ENCODE measurements around the gene TMC3. TPM values are rescaled to one million over a fixed set of nuclear protein-coding genes. Genes with fewer than 3 reads are reported as not detected.

Gene TMC3
- total and polyA plus RNA-seq, 2 of the 13 experiments (the other 11 are each of a cell fraction or from before 2014, with no cell fraction given) = not detected

GRCh38 chr15:81323944-81324881, 49.8 kb downstream of the TMC3 start, which contains the start of gene STARD5 (continued):
- TF ChIP-seq ZBTB4 (CRISPR knock-in tag; IDR thresholded peaks at IDR 0.05; ENCODE audit: borderline replicate concordance) = no peak
- no peak for TF ChIP-seq CC2D1A (CRISPR knock-in tag; IDR thresholded peaks at IDR 0.05)
- TF ChIP-seq TAF1 (CRISPR knock-in tag; IDR thresholded peaks at IDR 0.05) = peak; percentile 97
- TF ChIP-seq ETV5 (CRISPR knock-in tag; IDR thresholded peaks at IDR 0.05; ENCODE audit: borderline replicate concordance) = no peak
- peak; percentile 91 for TF ChIP-seq RBFOX2 (IDR thresholded peaks at IDR 0.05; ENCODE audit: low read depth, low read length)
- peak; percentile 47; the same call in 1 of the 2 replicates for TF ChIP-seq ZNF430 (CRISPR knock-in tag; IDR thresholded peaks at IDR 0.05)
- TF ChIP-seq ZHX1 (CRISPR knock-in tag; IDR thresholded peaks at IDR 0.05; ENCODE audit: low read depth) = 0 out of 2 replicates have a peak, but pooled peaks have one; percentile 64
- no peak for TF ChIP-seq ATF7-NPFF (CRISPR knock-in tag; IDR thresholded peaks at IDR 0.05; ENCODE audit: low read depth)
- peak; percentile 67; the same call in 1 of the 2 replicates for TF ChIP-seq TFDP2 (CRISPR knock-in tag; IDR thresholded peaks at IDR 0.05)
- TF ChIP-seq AKAP8 (CRISPR knock-in tag; IDR thresholded peaks at IDR 0.05) = no peak
- TF ChIP-seq ZKSCAN5 (CRISPR knock-in tag; IDR thresholded peaks at IDR 0.05) = no peak
- TF ChIP-seq NFRKB (IDR thresholded peaks at IDR 0.05) = no peak
- no peak; the same call in none of the 2 replicates for TF ChIP-seq MAZ (IDR thresholded peaks at IDR 0.05; ENCODE audit: borderline replicate concordance, low read depth, low read length)
- no peak for TF ChIP-seq MAZ (CRISPR knock-in tag; IDR thresholded peaks at IDR 0.05; ENCODE audit: low read depth)
- TF ChIP-seq ONECUT2 (CRISPR knock-in tag; IDR thresholded peaks at IDR 0.05) = no peak
- no peak for TF ChIP-seq ZNF674 (CRISPR knock-in tag; IDR thresholded peaks at IDR 0.05; ENCODE audit: low read depth)
- TF ChIP-seq GRHL1 (CRISPR knock-in tag; conservative IDR thresholded peaks at IDR 0.05) = no peak
- peak; percentile 72; the same call in 1 of the 2 replicates for TF ChIP-seq ZSCAN21 (CRISPR knock-in tag; IDR thresholded peaks at IDR 0.05; ENCODE audit: borderline replicate concordance)
- no peak for TF ChIP-seq CEBPB (IDR thresholded peaks at IDR 0.05; ENCODE audit: borderline replicate concordance, low read depth, low read length)
- no peak for TF ChIP-seq SKI (IDR thresholded peaks at IDR 0.05; ENCODE audit: partially characterized antibody)

Data from HepG2 (cell line).